PC-3 (cell line): ENCODE measurements around the gene IL17REL. TPM values are rescaled to one million over a fixed set of nuclear protein-coding genes. Genes with fewer than 3 reads are reported as not detected.

Source experiments
- ATAC-seq: fragments of 200-7000 bp; cut with Tn5 transposase; 2 replicates; pipeline ENCODE4 v1.9.1; 2020; ENCODE audit warnings: mild to moderate bottlenecking, moderate library complexity
- BruUV-seq: library from RNA; stranded (reverse); fragments of 400-500 nt; replicated peaks from 2 replicates; lab custom pipeline; 2021; lab: Mats Ljungman, UMichigan
- CTCF ChIA-PET: fragments of 300-600 bp; sonication (Branson Sonifier 250); formaldehyde crosslinking; loops from one replicate; lab custom pipeline; 2022; ENCODE audit warnings: antibody characterized with exemption; lab: Charles Lee
- POLR2A ChIA-PET: fragments of 300-600 bp; sonication (Branson Sonifier 250); formaldehyde crosslinking; loops from one replicate; lab custom pipeline; 2022; ENCODE audit warnings: antibody characterized with exemption; ENCODE audit not compliant: unreplicated experiment; lab: Charles Lee
- DNase-seq: peaks from one replicate; pipeline ENCODE4 v3.0.0-alpha.2; 2015
- H2AFZ ChIP-seq: fragments of 300-600 bp; sonication (generic); 2 replicates; pipeline ENCODE4 v1.6.0; 2016; ENCODE audit warnings: antibody characterized with exemption, low read length
- H3F3A ChIP-seq: fragments of 300-600 bp; sonication (generic); one replicate; pipeline ENCODE4 v1.6.0; 2017; ENCODE audit warnings: antibody characterized with exemption, low read length, control low read depth, mild to moderate bottlenecking; ENCODE audit not compliant: unreplicated experiment
- H3K27ac ChIP-seq: fragments of 300-600 bp; sonication (generic); 2 replicates; pipeline ENCODE4 v1.5.1; 2016; ENCODE audit warnings: mild to moderate bottlenecking, low read length
- H3K27me3 ChIP-seq: fragments of 300-600 bp; sonication (generic); 2 replicates; pipeline ENCODE4 v1.6.1; 2016; ENCODE audit warnings: low read length, mixed read lengths
- H3K36me3 ChIP-seq: fragments of 300-600 bp; sonication (generic); 2 replicates; pipeline ENCODE4 v1.6.1; 2016; ENCODE audit warnings: low read depth, mixed run types, low read length, mixed read lengths
- H3K4me1 ChIP-seq: fragments of 300-600 bp; sonication (generic); 2 replicates; pipeline ENCODE4 v1.5.1; 2016; ENCODE audit warnings: low read length; ENCODE audit not compliant: insufficient read depth
- H3K4me2 ChIP-seq: fragments of 300-600 bp; sonication (generic); 2 replicates; pipeline ENCODE4 v1.6.0; 2016; ENCODE audit warnings: low read length
- H3K4me3 ChIP-seq: fragments of 300-600 bp; sonication (generic); 2 replicates; pipeline ENCODE4 v1.5.1; 2016; ENCODE audit warnings: mild to moderate bottlenecking, low read length, mixed read lengths
- H3K79me2 ChIP-seq: fragments of 300-600 bp; sonication (generic); 2 replicates; pipeline ENCODE4 v1.6.1; 2017; ENCODE audit warnings: low read length, mixed read lengths
- H3K9ac ChIP-seq: fragments of 300-600 bp; sonication (generic); 2 replicates; pipeline ENCODE4 v1.6.0; 2016; ENCODE audit warnings: mild to moderate bottlenecking, low read length
- H3K9me2 ChIP-seq: fragments of 300-600 bp; sonication (generic); replicated peaks from 2 replicates; pipeline ENCODE4 v1.6.1; 2016; ENCODE audit warnings: mixed run types, low read length, mixed read lengths
- H3K9me3 ChIP-seq: fragments of 300-600 bp; sonication (generic); 2 replicates; pipeline ENCODE4 v1.6.1; 2016; ENCODE audit warnings: low read length, mixed read lengths
- H4K20me1 ChIP-seq: fragments of 300-600 bp; sonication (generic); 2 replicates; pipeline ENCODE4 v1.6.1; 2016; ENCODE audit warnings: low read length, mixed read lengths
- EZH2 ChIP-seq: fragments of 300-600 bp; sonication (generic); IDR thresholded peaks from one replicate; pipeline ENCODE4 v1.6.1; 2017; ENCODE audit warnings: antibody characterized with exemption, mild to moderate bottlenecking, low read length; ENCODE audit not compliant: unreplicated experiment
- EZH2phosphoT487 ChIP-seq: fragments of 300-600 bp; sonication (generic); IDR thresholded peaks from 2 replicates; pipeline ENCODE4 v1.6.1; 2018; ENCODE audit warnings: mild to moderate bottlenecking, antibody characterized with exemption, low read length, borderline replicate concordance
- intact Hi-C: fragments of 100-400 bp; cut with micrococcal nuclease; formaldehyde crosslinking; loops from 2 replicates; pipeline ENCODE4 v1.9.0; 2023
- total RNA-seq: library from RNA; depleted of rRNA; stranded (reverse); fragments of >200 nt; gene quantifications from 2 replicates; pipeline ENCODE4 v1.2.3, GENCODE V29; 2014
- TF ChIP-seq, protein P1 (sequence below): fragments of 300-600 bp; sonication (generic); conservative IDR thresholded peaks from 2 replicates; pipeline ENCODE4 v1.5.1; 2017; ENCODE audit warnings: antibody characterized with exemption, low read depth, mild to moderate bottlenecking, low read length

The IL17REL gene
- total RNA-seq, 1 experiment from 2014 or later = 0.04 TPM

DNA sequence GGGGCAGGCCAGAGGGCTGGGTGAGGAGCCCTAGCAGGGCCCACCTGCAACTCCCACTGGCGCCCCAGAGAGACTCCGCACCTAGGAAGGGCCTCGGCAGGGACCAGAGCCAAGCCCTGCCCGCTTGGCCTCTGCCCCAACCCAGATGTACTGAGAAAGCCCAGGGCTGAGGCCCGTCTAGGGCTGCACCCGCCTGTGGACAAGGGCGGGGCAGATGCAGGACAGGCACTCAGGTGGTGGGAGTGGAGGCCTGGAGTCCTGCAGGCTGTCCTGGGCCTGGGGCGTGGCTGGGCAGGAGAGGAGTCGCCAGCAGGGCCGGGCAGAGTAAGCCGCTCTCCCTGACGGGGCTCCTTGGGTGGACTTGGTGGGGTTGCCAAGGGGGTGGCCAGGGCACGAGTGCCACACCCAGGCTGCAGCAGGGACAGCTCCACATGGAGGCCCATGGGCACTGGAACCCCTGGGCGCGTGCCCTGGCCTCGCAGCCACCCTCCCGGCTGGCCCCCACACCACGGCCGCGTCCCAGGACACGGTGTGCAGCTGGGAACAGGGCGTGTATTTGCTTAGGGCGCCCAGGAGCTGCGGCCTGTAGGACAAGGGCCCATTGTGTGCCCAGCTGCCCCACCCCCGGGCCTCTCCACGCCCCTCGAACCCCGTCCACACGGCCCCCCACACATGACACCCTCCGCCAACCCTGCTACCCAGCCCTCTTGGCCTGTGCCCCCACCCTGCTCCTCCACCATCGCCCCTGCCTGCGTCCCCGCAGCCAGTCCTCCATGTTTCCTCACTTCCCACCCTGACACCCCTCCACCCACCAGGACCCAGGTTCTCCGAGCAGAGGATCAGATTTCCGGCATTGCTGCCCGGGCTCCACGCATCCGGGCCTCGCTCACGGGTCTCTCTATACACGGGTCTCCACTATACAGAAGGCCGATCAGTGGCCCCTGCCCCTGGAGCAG lies 63.3 kb downstream of the IL17REL start:
- no peak overlapping the region for H2AFZ ChIP-seq
- DNase-seq = peak; percentile 76
- ChIA-PET CTCF (interaction anchor here (0.8 kb wide), 1 partner anchor 81 kb away, joined by 3 read pairs; no protein-coding TSS in a partner anchor), POLR2A (interaction anchor here (0.7 kb wide), 1 partner anchor 13 kb away, joined by 4 read pairs; no protein-coding TSS in a partner anchor)
- TF ChIP-seq EZH2phosphoT487 = peak; percentile 92
- TF ChIP-seq, protein P1, sequence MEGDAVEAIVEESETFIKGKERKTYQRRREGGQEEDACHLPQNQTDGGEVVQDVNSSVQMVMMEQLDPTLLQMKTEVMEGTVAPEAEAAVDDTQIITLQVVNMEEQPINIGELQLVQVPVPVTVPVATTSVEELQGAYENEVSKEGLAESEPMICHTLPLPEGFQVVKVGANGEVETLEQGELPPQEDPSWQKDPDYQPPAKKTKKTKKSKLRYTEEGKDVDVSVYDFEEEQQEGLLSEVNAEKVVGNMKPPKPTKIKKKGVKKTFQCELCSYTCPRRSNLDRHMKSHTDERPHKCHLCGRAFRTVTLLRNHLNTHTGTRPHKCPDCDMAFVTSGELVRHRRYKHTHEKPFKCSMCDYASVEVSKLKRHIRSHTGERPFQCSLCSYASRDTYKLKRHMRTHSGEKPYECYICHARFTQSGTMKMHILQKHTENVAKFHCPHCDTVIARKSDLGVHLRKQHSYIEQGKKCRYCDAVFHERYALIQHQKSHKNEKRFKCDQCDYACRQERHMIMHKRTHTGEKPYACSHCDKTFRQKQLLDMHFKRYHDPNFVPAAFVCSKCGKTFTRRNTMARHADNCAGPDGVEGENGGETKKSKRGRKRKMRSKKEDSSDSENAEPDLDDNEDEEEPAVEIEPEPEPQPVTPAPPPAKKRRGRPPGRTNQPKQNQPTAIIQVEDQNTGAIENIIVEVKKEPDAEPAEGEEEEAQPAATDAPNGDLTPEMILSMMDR = no peak
- TF ChIP-seq EZH2 = no peak
- BruUV-seq = no TSS peak
- no peaks in the 10 kb centered on the region for H3K27me3 ChIP-seq
- peaks cover 42% of the 10 kb centered on the region for H3K4me1 ChIP-seq
- H3K36me3 ChIP-seq = no peaks in the 10 kb centered on the region
- H3K4me2 ChIP-seq = peak overlapping the region; percentile 71
- no peaks in the 10 kb centered on the region for H4K20me1 ChIP-seq
- intact Hi-C loops = no loop called here
- no peaks in the 10 kb centered on the region for H3K9me3 ChIP-seq
- peak overlapping the region; percentile 81 for H3K27ac ChIP-seq
- no peak overlapping the region; the same call in 1 of the 2 replicates for H3K4me3 ChIP-seq
- H3K79me2 ChIP-seq = no peaks in the 10 kb centered on the region
- ATAC-seq = peak; percentile 78
- no peaks in the 10 kb centered on the region for H3K9me2 ChIP-seq
- no peaks in the 10 kb centered on the region for H3F3A ChIP-seq
- peak overlapping the region; percentile 58 for H3K9ac ChIP-seq

DNA sequence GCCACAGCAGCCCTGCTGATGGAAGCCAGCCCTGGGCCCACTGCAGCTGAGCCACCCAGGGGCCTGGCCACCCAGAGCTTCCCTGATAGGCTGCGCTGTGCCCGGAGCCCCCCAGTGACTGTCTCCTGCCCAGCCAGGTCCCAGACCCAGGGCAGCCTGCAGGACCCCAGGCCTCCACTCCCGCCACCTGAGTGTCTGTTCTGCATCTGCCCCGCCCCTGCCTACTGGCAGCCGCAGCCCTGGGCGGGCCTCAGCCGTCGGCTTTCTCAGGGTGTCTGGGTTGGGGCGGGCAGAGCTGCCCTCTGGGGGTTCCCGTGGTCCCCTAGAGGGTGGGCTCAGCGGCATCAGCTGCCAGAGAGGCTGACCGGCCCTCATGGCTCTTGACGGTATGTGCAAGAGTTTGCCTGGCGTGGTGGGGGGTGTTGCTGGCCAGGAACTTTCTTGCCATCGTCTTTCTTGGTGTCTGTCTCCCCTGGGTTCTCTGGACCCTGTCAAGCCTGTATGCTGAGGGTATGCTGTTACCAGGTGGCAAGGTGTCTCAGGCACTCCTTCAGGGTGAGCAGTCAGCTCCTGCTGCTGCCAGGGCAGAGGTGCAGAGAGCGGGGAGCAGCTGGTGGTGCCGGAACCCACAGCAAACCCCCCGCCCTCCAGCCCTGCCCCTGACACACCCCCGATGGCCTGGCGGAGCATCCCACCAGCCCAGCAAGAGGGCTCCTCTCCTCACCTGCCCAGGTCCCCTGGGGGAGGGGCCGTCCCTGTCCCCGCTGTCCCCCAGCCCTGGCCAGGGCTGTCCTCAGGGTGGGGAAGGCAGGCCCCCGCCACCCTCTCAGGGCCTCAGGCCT lies 64.2 kb downstream of the IL17REL start:
- no peak for DNase-seq
- ChIA-PET POLR2A (no interaction called here), CTCF (no interaction called here)
- H3K9ac ChIP-seq = peak overlapping the region; percentile 58
- H3K79me2 ChIP-seq = no peaks in the 10 kb centered on the region
- H3K4me1 ChIP-seq = peaks cover 42% of the 10 kb centered on the region
- BruUV-seq = TSS peak; percentile 31
- peak overlapping the region; percentile 81 for H3K27ac ChIP-seq
- H3K9me2 ChIP-seq = no peaks in the 10 kb centered on the region
- TF ChIP-seq, protein P1 = no peak
- TF ChIP-seq EZH2phosphoT487 (no peak), EZH2 (no peak)
- H3F3A ChIP-seq = no peaks in the 10 kb centered on the region
- no peaks in the 10 kb centered on the region for H4K20me1 ChIP-seq
- no peaks in the 10 kb centered on the region for H3K9me3 ChIP-seq
- intact Hi-C loops = no loop called here
- no peaks in the 10 kb centered on the region for H3K27me3 ChIP-seq
- no peak for ATAC-seq
- no peaks in the 10 kb centered on the region for H3K36me3 ChIP-seq
- no peak overlapping the region for H2AFZ ChIP-seq
- H3K4me2 ChIP-seq = peak overlapping the region; percentile 71
- no peak overlapping the region; the same call in 1 of the 2 replicates for H3K4me3 ChIP-seq
